Gastroesophageal sphincter (tissue), 3 donors: Measurements from ENCODE around the gene ZNF267.

Source experiments
- CTCF ChIP-seq, 4 experiments: fragments of 200-600 bp in 2 of 4; fragments of 450-650 bp in 2 of 4; sonication (generic) in 1 of 4; IDR thresholded peaks; one replicate each; pipeline ENCODE4 v1.5.1; 2017 to 2019; ENCODE audit warnings: antibody characterized with exemption in 4 of 4, mild to moderate bottlenecking in 2 of 4, moderate library complexity in 2 of 4
- POLR2A ChIP-seq, 2 donors: fragments of 450-650 bp; IDR thresholded peaks; one replicate each; pipeline ENCODE4 v1.6.1; 2017; ENCODE audit warnings: antibody characterized with exemption in 2 of 2, mild to moderate bottlenecking in 2 of 2, moderate library complexity in 1 of 2

- TF ChIP-seq CTCF (IDR thresholded peaks at IDR 0.05) (no peak), POLR2A (IDR thresholded peaks at IDR 0.05) (no peak)
These were observed 2.1 kb upstream of the ZNF267 start for GRCh38 chr16:31871510-31871909.
